HG03097 (cell line): ENCODE results near the gene UROD.

ENCODE experiments used
- ATAC-seq: cut with Tn5 transposase; IDR thresholded peaks from one replicate; pipeline ENCODE4 v1.9.1; 2021; ENCODE audit not compliant: unreplicated experiment, low FRiP score

Gene UROD

GRCh38 chr1:45008076-45008475 lies 4.0 kb upstream of the UROD start:
- no peak for ATAC-seq

- no peak for ATAC-seq
These were observed 3.5 kb upstream of the UROD start for GRCh38 chr1:45008516-45008915.

GRCh38 chr1:45009296-45009865 lies 2.7 kb upstream of the UROD start:
- ATAC-seq = no peak

GRCh38 chr1:45009956-45010854 lies 1.8 kb upstream of the UROD start:
- ATAC-seq = no peak

- peak; percentile 55 for ATAC-seq
These were observed 921 bp upstream of the UROD start, which contains the start of gene HECTD3 for GRCh38 chr1:45010855-45011811. HECTD3 (minus strand) TSS chr1:45011324; CDS start chr1:45011257, 67 bp downstream.

- ATAC-seq = no peak
These were observed 705 bp downstream of the UROD start for GRCh38 chr1:45012639-45013278.

GRCh38 chr1:45013551-45014209 lies 1.6 kb downstream of the UROD start:
- no peak for ATAC-seq

GRCh38 chr1:45014321-45015028 lies 2.4 kb downstream of the UROD start:
- no peak for ATAC-seq

- ATAC-seq = no peak
These were observed 3.6 kb downstream of the UROD start for GRCh38 chr1:45015683-45016082.

- ATAC-seq = no peak
These were observed 4.1 kb downstream of the UROD start for GRCh38 chr1:45016090-45016697.

- no peak for ATAC-seq
These were observed 4.7 kb downstream of the UROD start for GRCh38 chr1:45016767-45017166.

GRCh38 chr1:45018599-45019230 lies 6.7 kb downstream of the UROD start:
- peak; percentile 55 for ATAC-seq

GRCh38 chr1:45023663-45024062 lies 11.6 kb downstream of the UROD start:
- no peak for ATAC-seq

- ATAC-seq = no peak
These were observed 14.4 kb downstream of the UROD start for GRCh38 chr1:45026446-45026845.

- no peak for ATAC-seq
These were observed 20.8 kb downstream of the UROD start for GRCh38 chr1:45032837-45033236.

GRCh38 chr1:45033356-45033755 lies 21.3 kb downstream of the UROD start:
- ATAC-seq = peak; percentile 67

GRCh38 chr1:45035631-45036301 lies 23.7 kb downstream of the UROD start:
- no peak for ATAC-seq

- no peak for ATAC-seq
These were observed 25.4 kb downstream of the UROD start for GRCh38 chr1:45037456-45037855.
